Skeletal muscle cell (primary cell): ENCODE measurements around the gene NTSR2.

ENCODE experiments used
- DNase-seq: peaks from one replicate; pipeline ENCODE4 v3.0.0-alpha.2; 2010; ENCODE audit warnings: low read depth
- H3K4me3 ChIP-seq: 2 replicates; pipeline ENCODE4 v1.5.1; 2011; ENCODE audit warnings: low read depth, mild to moderate bottlenecking, control low read depth, low read length, moderate library complexity

The NTSR2 gene

DNA sequence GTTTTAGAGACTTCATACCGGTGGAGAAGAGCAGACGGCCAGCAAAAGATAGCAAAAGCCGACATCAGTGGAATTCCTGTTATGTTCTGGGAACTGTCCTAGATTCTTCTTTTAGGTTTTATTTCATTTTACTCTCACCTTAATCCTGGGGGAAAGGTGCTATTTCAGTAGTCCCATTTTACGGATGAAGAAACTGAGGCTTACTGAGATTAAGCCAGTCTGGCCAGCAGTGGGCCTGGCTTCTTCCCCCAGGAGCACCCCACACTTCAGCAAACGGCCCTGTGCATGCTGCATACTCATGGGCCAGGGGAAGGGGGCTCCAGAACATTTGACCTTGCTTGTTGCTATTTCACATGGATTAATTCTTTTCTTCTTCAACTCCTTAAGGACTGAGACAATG lies 56.7 kb downstream of the NTSR2 start:
- H3K4me3 ChIP-seq = no peak overlapping the region
- DNase-seq = no peak

GRCh38 chr2:11612553-11613215 lies 57.3 kb downstream of the NTSR2 start:
- no peak overlapping the region for H3K4me3 ChIP-seq
- no peak for DNase-seq

DNA sequence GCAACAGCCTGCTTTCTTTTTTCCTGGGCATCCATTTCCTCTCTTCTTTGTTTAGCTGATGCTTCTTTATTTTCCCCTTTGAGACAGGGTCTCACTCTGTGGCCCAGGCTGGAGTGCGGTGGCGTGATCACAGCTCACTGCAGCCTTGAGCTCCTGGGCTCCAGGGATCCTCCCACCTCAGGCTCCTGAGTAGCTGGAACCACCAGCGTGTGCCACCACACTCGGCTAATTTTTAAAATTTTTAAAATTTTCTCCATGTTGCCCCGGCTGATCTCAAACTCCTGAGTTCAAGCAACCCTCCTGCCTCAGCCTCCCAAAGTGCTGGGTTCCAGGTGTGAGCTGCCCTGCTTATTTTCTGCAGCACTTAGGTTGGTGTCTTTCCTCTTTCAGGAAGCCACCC lies 58.7 kb downstream of the NTSR2 start:
- DNase-seq = no peak
- H3K4me3 ChIP-seq = no peak overlapping the region

- DNase-seq = no peak
- H3K4me3 ChIP-seq = no peak overlapping the region
These were observed 59.3 kb downstream of the NTSR2 start for GRCh38 chr2:11610624-11611242.
